Suppressor macrophage treated with lipopolysaccharide for 4 hours (primary cell): ENCODE measurements around the gene CMTM1.
A peak's percentile ranks its signal among the peaks of the same experiment; 100 is the strongest.

Experiments used
- DNase-seq: peaks from one replicate; pipeline ENCODE4 v3.0.0-alpha.2; 2020

The CMTM1 gene, protein sequence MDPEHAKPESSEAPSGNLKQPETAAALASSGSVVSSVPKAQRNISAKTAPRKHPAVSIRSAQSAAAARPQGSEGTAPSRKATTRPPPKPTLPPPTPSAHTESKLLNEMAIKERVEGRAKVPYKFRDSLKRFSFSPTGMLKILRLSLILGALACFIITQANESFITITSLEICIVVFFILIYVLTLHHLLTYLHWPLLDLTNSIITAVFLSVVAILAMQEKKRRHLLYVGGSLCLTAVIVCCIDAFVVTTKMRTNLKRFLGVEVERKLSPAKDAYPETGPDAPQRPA

DNA sequence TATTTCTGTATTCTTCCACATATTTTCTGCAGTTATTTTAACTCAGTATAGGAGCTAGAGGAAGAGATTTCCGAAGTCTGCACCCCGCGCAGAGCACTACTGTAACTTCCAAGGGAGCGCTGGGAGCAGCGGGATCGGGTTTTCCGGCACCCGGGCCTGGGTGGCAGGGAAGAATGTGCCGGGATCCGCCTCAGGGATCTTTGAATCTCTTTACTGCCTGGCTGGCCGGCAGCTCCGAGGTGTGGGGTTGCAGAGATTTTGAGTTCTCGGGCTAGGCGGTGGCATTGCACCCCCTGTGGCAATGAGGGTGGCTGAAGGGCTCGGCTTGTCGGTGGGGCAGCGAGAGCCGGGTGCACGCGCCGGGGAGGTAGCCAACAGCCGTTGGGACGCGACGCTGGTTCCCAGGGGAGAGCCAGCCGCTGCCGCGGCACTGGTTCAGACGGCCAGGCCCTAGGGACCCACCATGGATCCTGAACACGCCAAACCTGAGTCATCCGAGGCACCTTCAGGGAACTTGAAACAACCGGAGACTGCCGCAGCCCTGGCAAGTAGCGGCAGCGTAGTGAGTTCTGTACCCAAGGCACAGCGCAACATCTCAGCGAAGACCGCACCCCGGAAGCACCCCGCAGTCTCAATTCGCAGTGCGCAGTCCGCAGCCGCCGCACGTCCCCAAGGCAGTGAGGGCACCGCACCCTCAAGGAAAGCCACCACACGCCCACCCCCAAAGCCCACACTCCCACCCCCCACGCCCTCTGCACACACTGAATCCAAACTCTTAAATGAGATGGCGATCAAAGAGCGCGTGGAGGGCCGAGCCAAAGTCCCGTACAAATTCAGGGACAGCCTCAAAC lies at the start of gene CMTM1:
Gene CMTM1 (plus strand): TSS at position 389 of the 851 bp plus-strand sequence. CDS start 75 bp downstream, at position 464.
- DNase-seq, result no peak

DNA sequence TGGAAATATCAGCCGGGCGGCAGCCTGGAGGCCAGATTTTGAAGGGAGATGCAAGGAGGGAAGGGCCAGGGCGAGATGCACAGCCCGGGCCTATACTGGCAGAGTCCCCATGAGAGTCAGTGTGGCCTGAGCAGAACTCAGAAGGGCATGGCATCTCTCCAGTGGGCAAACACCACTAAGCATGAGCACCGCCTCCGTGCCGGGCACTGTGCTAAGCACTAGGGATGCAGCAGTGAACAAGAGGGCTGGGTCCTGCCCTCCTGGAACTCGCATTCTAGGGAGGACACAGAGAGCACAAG lies 49.8 kb upstream of the CMTM1 start:
- DNase-seq, result no peak

DNA sequence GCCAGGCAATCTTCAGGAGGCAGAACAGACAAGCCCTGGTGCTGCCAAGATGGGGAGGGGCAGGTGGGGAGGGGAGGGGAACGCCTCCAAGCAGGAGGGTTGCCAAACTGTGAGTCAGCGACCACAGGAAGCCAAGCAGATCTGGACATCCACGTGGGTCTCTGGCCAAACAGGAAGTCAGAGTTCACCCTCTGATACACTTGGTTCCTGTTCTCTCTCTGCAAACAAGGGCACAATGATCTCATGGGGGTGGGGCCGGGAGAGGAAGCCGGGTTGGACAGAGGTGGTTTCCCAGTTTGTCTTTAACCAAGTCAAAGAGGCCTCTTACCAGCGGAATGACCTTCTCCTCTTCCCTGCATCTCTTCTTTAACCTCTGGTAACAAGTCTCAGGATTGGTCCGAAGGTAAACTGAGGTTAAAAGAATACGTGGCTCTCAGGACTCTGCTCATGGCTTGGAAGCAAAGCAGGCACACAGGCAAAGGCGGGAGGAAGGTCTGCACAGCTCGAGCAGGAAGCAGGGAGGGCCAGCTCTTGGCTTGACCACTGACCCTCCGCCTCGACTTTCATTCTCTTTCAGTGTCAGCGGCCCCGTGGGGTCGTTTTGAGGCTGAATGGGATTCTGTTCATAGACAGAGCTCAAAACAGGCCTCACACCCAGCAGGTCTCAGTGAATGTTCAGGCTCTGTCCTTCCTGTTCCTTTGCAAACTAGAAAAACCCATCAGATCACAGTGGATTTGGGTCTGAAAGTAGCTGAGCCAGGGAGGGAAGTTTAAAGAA lies 49.2 kb upstream of the CMTM1 start:
- DNase-seq, result peak; percentile 98

DNA sequence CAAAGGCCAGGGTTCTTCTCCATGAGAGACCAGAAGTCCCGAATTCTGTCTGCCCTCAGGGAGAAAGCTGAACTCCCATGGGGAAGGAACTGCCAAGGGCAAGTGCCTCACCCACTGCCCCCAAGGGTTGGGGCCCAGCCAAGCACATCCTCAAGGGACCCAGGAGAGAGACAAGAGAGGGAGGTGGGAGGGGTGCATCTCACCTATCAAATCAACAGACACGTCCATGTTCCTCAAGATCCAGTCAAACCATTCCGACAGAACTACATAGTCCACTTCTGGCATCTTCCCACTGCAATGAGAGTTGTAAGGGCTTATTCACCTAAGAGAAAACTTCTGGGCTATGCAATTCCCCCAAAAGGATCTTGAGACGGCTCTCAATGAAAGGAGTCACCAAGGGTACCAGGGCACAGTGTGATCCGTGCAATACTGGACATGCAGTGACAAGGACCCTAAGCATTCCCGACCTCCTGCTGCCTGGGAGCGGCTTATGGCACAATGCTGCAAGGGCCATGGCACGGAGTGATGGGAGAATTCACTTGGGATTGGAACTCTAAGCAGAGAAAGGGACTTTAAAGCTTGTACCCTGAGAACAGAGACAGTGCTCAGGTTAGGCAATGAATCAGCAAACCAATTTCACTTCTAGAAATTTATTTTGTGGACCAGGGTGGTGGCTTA lies 48.5 kb upstream of the CMTM1 start:
- peak; percentile 16 for DNase-seq

DNA sequence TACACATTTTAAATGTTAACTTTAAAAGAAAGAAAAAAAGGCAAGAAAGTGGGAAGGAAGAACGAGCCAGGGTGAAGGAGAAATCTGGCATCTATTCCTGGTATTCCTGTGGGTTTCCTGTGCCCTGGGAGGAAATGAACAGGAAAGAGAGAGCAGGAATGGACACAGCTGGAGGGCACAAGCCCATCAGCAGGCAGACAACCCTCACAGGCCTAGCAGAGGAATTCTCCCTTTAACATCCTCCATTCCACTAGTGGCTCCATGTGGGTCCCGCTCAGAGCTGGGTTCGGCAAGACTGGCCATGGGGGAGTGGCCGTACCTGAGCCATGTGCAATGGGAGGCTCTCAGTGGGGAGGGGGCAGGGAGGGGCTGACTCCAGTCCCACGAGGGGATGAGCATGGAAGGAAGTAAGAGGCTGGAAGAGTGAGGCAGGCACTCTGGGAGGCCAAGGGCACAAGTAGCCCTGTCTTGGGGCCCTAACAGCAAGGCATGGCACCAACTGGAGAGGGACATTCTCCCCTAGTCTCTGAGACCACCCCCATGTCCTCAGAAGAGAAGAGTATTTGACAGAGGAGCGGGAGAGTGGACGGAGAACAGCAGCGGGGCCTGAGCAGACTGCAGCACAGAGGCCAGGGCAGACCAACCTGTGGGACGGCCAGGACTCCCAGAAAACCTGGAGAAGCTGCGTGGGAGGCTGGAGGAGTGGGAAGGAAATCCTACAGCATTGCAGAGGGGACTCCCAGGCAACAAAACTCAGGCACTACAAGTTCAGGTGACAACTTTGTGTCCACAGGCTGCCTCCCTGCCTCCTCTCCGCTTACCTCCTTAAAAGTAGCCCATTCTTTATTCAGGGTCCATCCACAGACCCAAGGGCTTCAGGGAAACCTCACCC lies 46.5 kb upstream of the CMTM1 start:
- no peak for DNase-seq

DNA sequence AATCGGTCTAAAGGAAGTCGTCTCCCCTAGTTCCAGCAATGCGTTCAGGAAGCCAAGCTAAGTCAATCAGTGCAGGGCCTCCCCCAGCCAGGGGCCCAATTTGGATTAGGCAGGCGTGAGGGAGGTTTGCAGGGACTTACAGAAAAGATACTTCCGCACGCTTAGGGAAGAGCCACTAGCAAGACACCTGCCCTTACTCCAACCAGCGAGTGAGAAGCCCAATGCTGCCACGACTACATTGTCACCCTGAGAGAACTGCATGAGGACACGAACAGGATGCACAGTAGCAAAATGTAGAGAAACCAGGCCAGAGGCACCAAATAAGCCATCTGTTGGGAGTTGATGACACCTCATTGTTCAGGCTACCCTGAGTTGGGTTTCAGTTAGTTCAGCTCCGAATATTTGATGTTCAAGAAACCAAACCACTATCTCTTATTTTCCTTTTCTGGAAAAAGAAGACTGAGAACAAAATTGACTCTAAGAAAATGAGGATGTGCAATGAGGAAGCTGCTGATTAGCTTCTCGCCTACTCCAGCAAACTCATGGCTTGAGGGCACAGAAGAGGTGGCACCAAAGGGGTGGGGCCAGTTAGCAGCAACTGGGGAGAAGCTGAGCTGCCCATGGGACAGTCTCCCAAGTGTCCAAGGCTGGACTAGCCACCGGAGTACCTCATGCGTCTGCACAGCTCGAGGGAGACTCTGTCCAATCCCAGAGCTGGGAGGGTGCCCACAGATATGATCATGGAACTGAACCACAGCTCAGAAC lies 45.7 kb upstream of the CMTM1 start:
- DNase-seq, result peak; percentile 86

DNA sequence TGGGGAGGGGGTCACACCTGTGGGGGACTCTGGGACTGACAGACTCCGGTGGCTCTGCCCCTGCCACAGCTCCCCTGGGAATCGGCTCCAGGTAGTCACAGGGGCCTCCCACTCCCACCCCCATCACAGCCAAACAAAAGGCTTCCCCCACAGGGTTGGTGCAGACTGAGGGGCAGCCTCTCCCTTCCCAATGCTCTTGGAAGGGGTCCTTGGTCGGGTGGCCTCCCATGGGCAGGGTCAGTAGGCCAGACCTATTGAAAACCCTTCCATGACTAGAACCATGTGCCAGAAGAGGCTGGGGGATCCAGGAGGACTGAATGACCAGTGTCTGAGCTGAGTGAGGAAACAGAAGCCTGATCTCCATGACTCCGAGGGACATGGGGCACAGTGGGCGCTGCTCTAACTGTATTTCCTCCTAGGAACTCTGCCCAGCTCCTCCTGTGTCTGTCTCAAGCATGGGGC lies 45.0 kb upstream of the CMTM1 start:
- peak; percentile 47 for DNase-seq

DNA sequence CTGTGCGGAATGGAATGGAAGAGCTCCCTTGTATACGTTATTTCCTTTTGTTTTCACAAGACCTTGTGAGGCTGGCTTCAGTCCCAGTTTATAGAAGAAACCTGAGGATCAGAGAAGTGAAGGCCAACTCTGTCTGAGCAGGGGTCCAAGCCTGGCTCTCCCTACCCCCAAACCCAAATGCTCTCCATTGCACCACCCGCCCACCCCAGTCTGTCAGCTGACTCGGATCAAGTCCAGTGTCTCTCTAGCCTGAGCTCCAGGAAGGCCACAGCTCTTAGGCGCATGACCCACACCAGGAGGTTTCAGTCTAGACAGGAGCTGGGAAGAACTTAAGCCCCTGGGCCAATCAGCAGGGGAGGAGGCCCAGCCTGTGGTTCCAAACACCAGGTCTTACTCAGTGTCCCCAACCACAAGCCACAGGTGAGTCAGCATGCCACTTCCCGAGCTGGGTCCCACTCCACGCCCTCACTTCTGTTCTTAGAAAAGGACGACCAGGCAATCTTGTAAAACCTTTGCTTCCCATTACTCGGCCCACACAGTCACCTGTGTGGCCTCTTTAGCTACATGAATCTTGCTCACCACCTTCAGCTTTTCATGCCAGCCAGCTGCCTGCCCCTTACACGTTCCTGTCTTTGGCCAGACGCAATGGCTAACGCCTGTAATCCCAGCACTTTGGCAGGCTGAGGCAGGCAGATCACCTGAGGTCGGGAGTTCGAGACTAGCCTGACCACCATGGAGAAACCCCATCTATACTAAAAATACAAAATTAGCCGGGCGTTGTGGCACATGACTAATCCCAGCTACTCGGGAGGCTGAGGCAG lies 44.1 kb upstream of the CMTM1 start:
- DNase-seq, result peak; percentile 86

DNA sequence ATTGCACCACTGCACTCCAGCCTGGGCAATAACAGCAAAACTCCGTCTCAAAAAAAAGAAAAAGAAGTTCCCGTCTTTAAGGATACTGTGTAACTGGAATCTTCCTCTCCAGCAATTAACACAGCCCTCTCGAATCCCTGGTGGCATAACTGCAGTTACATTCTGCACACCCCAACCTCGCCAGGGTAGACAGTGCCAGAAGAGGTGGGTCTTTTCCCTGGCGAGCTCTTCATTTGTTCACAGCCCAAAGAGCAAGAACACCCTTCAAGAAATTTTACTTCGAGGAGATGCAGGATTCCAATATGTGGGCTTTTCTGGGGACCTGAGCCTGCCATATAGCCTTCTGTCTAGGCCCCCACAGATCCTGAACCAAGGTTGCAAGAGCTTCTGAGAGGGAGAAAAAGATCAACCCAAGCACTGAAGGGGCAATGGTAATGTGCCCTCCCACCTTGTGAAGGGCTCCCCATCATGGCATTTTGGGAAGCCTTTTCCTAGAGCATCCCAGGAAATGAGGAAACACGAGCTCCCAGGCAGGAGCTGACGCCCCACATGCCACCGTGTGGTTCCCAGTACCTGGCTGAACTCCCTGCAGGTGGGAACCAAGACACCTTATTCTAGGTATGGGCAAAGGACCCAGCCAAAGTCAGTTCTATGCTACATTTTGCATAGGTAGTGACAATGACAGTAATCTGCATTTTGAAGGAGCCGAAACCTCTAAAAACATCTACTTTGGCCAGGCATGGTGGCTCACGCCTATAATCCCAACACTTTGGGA lies 43.2 kb upstream of the CMTM1 start:
- DNase-seq, result no peak

DNA sequence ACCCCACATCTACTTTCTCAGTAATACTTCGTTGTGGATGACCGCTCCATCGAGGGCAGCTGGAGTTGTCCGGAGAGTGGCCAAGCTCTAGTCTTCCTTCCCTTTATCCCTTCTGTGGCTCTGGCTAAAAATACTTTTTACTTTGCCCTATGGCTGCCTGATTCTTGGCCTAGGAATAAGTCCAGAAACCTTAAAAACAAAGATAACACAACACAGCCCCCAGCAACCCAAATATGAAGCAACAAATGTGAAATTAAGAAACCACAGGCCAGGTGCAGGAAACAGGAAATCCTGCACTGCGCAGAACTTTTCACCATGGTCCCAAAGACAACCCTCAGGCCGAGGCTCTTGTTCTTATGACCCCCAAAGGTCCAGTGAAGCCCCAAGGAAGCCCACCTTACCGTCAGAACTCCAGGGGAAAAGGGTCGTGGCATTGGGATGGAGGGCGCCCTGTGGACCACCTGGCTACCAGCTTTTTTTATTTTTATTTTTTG lies 42.3 kb upstream of the CMTM1 start:
- DNase-seq, result peak; percentile 18

DNA sequence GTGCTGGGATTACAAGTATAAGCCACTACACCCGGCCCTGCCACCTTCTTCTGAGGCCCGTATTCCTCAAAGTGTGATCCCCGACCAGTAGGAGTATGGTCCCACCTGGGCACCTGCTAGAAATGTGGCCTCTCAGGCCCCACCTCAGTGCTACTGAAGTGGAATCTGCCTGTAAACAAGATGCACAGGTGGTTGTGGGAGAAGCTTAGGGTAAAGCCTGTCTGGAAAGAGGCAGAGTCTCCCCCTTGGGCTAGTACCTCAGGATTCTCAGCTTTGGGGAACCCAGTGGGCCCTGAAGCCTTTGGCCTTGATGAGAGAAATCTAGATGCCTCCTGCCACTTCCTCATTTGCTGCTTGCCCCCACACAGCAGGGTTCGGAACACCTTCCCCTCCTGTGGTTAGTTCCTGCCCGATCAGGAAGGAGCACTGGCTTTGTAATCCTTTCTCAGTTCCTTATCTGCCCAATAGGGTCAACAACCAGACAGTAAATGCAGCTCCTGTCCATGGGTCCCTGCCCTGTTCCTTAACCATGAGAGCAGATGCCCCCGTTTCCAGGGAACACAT lies 41.6 kb upstream of the CMTM1 start:
- DNase-seq, result peak; percentile 76

DNA sequence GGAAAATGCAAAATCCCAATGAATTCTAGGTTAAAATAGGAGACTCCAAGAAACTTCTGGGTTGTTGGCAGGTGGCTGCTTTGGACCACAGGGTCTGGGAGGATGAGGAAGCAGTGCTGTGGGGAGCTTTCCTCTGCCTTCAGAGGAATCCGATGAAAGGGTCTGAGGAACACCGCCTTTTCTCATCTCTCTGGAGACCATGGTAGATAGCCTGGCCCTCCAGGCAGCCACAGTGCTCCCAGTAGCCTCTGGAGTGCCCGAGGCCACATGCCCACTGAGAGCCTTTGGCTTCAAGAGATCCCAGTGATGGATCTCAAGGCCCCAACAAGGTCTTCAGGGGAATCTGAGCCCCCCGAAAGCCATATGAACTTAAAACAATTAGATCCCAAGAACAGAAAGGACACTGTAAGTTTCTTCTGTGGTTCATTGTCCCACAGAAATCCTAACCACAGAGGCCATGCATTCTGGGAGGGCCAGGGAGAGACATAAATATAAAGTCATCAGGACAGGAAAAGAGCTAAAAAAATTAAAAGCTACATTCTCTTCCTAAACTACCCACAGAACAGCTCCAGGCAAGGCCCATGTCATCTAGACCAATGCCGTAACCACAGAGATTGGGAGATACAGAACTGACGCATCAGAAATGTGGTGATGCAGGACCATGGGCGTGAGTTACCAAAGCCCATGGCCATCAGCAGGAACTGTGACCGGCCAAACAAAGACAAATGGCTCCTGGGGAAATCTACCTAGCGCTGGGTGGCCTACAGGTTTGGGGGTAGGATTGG lies 40.7 kb upstream of the CMTM1 start:
- peak; percentile 81 for DNase-seq

DNA sequence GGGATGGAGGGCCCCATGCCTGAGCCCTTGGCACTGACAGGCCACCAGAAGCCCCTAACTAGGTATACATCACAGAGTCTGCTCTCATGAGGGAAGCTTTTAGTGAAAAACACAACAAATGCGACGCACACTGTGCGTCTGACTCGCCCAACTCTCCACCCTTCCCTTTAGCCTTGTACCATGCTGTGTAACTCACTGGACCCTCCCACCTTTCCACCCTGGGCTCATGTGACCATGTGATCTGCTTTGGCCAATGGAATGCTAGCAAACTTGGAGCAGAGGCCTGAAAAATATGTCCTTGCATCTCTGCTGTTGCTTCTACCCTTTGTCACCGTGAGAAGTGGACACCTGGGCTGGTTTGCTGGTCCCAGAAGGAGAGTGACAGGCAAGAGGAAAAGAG lies 37.9 kb upstream of the CMTM1 start:
- DNase-seq, result no peak

DNA sequence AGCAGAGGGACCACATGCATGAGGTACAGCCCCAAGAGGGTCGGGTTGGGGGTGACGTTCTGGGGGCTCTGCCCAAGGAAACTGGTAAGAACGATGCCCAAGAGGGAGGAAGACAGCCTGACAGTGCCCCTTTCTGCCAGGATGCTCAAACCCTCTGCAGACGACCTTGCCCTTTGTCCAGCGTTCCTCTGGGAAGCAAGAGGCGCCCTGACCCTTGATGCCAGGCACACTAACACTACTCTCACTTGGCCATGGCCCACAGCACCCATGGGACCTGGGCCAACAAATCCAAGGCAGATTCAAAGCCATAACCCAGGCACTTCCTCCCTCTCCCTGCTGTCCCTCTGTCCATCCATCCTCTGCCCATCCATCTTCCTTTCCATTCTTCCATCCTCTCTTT lies 36.8 kb upstream of the CMTM1 start:
- DNase-seq, result no peak

DNA sequence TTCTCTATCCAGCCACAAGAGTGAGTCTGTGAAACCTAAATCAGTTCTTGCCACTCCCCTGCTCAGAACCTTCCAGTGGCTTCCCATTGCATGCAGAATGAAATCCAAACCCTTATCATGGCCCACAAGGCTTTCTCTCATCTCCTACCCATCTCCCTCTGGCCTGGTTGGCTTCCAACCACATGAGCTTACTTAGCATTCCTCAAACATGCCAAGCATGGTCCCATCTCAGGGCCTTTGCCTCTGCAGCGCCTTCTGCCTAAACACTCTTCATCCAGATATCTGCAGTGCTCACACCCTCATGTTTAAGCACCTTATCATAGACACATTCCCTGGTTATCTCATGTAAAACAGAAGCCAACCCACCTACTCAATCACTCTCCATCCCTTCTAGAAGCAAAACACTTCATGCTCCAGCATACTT lies 31.9 kb upstream of the CMTM1 start:
- no peak for DNase-seq

DNA sequence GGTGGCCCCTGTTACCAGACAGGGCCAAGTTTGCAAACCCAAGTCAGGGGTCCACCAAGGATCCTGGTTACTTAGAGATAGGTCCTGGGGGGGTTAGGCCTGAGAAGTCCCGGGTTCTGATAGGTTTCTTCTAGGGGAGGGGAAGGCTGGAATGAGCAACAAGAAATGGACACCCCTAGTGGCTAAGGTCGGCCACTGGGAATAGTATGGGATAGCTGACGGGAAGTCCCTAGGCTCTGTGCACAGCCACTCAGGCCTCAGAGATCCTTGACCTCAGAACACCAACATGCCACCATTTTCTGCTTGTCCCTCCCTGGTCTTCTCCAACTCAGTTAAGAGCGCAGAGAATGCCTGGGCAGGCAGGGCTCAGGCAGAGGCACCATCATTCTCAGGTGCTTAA lies 29.7 kb upstream of the CMTM1 start:
- DNase-seq, result no peak

DNA sequence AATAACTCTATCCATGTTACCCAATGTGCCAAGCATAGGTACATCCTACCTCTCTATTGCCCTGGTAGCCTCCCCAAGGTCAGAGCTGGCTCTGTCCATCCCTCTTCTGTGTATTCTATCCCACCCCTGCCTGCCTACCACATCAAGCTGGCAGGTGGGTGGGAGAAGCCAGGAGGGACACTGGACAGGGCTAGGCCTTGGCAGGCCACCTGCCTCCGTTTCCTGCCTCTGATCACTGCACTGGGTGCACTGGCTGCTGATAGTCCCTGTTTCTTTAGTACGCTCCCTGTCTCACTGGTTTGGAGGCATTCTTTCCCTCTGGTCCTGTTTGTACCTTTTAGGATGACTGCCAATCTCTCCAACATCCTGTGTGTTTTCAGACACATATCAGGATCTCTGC lies 29.0 kb upstream of the CMTM1 start:
- DNase-seq, result no peak

DNA sequence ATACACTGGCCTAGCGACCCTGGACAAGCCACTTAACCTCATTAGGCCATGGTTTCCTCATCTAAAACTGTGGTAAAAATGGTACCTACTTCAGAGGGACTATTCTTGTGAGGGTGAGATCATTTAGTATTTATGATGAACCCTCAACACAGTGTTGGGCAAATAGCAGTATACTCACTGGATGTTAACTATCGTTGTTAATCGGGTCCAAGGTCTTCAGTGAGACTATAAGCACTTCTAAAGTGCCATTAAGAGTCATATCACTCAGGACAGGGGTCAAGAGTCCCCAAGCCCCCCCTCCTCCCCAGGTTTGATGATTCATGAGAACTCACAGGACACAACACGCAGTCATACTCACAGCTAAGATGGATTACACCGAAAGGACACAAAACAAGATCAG lies 27.3 kb upstream of the CMTM1 start:
- DNase-seq, result no peak
